Stimulated activated CD8-positive, alpha-beta memory T cell treated with anti-CD3 and anti-CD28 coated beads, Interleukin-12 subunit alpha, Interleukin-12 subunit beta, amount 100 ng/mL, for 4 hours (primary cell): ENCODE data around the gene ZBTB2.
"Not testable (repeated sequence)": the region's sequence is repeated elsewhere in the genome, so short reads cannot be mapped to it uniquely, and the experiment has no call there.

Experiments
- DNase-seq: peaks from one replicate; pipeline ENCODE4 v3.0.0-alpha.2; 2020; ENCODE audit warnings: low read depth

The ZBTB2 gene

DNA sequence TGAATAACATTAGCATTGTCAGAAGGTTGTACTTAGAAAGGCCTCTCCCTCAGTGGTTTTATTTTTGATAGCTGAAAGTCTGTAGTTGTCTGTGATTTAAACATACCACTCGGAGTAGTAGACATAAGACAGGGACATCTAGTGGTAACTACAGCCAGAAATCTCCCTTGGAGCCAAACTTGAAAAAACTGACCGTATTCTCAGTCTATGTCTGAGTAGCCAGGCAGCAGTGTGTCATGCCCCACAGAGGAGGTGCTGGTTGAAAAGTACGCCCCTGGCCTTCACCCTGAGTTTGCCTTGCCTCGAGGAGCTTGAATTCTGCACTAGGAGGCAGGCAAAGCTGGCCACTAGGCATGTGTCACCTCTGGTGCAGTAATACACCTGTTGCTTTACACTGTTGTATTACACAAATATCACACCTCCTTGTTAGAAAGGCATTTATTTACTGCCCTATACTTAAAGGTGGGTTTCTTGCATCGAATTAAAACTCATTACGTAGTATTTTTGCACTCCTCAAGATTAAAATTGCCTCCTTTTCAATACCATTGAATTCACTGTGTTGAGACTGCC is 20.8 kb downstream of the ZBTB2 start:
- DNase-seq = no peak

DNA sequence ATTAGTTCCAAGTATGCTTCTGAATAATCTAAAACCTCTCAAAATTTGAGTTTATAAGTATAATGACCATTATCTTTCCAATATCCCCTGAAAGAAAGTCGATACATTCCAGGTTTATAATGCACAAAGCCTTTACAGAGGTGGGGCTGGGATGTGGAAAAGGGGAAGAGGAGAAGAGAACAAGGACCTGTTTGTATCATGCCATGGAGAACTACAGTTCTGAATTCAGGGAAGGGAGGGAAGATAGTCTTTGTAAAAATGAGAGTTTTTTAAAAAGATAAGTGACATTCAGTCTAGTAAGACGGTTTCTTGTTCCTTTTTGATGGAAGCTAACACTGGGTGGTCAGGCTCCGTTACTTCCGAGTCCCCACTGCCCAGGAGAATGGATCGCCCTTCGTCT is 26.1 kb downstream of the ZBTB2 start:
- DNase-seq = no peak

DNA sequence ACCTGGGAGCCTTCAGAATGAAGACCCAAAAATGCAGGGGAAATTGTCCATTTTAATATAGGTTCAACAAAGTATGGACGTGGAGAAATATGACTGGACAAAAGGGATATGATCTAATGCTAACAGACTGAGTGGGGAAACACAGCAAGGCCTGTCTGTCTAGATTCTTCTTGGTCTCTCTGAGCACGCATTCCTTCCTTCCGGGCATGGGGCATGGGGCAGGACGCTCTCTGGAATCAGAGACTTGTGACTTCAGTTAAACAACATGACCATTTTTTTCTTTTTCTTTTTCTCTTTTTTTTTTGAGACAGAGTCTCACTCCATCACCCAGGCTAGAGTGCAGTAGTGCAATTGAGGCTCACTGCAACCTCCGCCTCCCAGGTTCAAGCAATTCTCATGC is 31.9 kb downstream of the ZBTB2 start:
- no peak for DNase-seq

DNA sequence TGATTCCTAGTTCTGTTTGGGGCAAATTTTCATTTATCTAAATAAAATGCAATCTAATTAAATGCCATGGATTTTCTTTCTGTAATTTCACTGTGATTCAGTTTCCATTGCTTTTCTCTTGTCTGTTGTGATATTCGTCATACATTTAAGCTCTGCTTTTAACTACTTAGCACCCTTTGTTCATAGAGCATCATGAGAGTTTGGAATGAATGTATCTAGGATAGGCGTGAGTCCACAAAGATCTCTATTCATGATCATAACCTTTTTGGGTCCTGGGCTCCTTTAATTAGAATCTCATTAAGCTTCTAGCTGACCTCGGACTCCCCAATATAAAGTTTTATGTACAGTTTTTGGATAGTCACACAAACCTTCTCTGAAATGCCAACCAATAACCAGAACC is 32.9 kb downstream of the ZBTB2 start:
- DNase-seq = no peak

DNA sequence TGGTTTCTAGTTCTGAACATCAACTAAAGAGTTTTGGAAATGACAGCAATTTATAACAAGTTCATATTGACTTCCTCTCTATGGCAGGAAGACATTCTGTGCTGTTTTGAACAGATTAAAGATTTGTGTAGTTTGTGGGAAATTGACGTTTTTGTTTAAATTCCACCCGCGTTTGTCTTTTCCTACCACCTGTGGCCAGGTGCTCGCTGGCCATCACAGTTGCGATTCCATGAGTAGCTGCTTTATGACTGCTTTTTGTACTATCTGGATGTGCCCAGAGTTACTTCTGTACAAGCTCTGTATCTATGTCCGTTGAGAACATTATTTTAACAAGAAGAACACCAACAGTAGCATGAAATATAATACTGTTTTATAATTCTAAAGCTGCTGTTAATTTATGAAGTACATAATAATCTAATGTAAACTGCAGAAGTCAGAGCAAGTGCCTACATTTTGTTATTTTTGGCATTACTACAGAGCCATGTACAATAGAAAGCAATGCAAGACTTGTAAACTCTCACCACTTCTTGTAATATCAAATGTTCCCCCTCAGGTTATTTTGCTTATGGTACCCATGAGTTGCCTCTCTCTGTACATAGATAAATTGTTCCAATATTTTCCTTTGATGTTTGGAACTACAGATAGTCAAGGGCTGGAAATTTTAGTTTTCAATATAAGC is 33.5 kb downstream of the ZBTB2 start:
- DNase-seq = no peak

DNA sequence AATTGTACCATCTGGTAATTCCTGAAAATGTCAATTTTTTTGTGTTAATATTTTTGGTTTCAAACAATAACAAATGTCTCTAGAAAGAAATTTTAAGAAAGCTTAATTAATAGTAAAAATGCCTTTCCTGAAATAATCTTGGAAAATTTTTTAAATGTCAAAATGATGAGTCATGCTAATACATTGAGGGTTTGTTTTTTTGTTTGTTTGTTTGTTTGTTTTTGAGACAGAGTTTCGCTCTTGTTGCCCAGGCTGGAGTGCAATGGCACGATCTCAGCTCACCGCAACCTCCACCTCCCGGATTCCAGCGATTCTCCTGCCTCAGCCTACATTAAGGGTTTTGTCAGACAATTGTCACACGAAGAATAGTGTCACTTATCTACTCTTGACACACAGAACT is 34.4 kb downstream of the ZBTB2 start:
- not testable (repeated sequence) for DNase-seq

DNA sequence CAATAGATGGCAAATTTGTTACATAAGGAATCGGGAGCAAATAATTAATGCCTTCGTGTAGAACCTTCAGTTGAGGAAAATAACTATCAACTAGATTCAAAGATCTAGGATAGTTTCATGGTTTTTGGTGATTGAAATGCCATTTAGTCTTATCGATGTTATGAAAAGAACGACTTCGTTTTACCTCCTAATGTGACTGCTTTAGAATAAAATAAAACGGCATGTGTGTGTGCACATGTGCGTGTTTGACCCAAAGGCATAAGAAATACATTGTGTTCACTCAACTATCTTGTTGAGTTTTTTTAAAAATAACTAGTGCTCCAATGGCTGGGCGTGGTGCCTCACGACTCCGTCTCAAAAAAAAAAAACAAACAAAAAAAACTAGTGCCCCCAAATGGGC is 37.6 kb downstream of the ZBTB2 start:
- no peak for DNase-seq

DNA sequence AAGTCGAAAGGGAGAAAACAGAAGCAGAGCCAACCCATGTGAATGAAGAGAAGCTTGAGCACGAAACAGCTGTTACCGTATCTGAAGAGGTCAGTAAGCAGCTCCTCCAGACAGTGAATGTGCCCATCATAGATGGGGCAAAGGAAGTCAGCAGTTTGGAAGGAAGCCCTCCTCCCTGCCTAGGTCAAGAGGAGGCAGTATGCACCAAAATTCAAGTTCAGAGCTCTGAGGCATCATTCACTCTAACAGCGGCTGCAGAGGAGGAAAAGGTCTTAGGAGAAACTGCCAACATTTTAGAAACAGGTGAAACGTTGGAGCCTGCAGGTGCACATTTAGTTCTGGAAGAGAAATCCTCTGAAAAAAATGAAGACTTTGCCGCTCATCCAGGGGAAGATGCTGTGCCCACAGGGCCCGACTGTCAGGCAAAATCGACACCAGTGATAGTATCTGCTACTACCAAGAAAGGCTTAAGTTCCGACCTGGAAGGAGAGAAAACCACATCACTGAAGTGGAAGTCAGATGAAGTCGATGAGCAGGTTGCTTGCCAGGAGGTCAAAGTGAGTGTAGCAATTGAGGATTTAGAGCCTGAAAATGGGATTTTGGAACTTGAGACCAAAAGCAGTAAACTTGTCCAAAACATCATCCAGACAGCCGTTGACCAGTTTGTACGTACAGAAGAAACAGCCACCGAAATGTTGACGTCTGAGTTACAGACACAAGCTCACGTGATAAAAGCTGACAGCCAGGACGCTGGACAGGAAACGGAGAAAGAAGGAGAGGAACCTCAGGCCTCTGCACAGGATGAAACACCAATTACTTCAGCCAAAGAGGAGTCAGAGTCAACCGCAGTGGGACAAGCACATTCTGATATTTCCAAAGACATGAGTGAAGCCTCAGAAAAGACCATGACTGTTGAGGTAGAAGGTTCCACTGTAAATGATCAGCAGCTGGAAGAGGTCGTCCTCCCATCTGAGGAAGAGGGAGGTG is 38.7 kb downstream of the ZBTB2 start:
- no peak for DNase-seq

DNA sequence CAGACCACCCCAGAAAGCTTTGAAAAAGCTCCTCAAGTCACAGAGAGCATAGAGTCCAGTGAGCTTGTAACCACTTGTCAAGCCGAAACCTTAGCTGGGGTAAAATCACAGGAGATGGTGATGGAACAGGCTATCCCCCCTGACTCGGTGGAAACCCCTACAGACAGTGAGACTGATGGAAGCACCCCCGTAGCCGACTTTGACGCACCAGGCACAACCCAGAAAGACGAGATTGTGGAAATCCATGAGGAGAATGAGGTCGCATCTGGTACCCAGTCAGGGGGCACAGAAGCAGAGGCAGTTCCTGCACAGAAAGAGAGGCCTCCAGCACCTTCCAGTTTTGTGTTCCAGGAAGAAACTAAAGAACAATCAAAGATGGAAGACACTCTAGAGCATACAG is 39.6 kb downstream of the ZBTB2 start:
- no peak for DNase-seq

DNA sequence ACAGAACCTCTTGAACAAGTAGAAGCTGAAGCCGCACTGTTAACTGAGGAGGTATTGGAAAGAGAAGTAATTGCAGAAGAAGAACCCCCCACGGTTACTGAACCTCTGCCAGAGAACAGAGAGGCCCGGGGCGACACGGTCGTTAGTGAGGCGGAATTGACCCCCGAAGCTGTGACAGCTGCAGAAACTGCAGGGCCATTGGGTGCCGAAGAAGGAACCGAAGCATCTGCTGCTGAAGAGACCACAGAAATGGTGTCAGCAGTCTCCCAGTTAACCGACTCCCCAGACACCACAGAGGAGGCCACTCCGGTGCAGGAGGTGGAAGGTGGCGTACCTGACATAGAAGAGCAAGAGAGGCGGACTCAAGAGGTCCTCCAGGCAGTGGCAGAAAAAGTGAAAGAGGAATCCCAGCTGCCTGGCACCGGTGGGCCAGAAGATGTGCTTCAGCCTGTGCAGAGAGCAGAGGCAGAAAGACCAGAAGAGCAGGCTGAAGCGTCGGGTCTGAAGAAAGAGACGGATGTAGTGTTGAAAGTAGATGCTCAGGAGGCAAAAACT is 40.1 kb downstream of the ZBTB2 start:
- DNase-seq = no peak

DNA sequence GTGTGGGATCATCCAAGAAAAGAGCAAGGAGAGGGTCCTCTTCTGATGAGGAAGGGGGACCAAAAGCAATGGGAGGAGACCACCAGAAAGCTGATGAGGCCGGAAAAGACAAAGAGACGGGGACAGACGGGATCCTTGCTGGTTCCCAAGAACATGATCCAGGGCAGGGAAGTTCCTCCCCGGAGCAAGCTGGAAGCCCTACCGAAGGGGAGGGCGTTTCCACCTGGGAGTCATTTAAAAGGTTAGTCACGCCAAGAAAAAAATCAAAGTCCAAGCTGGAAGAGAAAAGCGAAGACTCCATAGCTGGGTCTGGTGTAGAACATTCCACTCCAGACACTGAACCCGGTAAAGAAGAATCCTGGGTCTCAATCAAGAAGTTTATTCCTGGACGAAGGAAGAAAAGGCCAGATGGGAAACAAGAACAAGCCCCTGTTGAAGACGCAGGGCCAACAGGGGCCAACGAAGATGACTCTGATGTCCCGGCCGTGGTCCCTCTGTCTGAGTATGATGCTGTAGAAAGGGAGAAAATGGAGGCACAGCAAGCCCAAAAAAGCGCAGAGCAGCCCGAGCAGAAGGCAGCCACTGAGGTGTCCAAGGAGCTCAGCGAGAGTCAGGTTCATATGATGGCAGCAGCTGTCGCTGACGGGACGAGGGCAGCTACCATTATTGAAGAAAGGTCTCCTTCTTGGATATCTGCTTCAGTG is 40.8 kb downstream of the ZBTB2 start:
- DNase-seq = no peak

DNA sequence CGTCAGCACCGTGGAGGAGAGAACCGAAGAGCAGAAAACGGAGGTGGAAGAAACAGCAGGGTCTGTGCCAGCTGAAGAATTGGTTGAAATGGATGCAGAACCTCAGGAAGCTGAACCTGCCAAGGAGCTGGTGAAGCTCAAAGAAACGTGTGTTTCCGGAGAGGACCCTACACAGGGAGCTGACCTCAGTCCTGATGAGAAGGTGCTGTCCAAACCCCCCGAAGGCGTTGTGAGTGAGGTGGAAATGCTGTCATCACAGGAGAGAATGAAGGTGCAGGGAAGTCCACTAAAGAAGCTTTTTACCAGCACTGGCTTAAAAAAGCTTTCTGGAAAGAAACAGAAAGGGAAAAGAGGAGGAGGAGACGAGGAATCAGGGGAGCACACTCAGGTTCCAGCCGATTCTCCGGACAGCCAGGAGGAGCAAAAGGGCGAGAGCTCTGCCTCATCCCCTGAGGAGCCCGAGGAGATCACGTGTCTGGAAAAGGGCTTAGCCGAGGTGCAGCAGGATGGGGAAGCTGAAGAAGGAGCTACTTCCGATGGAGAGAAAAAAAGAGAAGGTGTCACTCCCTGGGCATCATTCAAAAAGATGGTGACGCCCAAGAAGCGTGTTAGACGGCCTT is 41.6 kb downstream of the ZBTB2 start:
- DNase-seq = no peak

DNA sequence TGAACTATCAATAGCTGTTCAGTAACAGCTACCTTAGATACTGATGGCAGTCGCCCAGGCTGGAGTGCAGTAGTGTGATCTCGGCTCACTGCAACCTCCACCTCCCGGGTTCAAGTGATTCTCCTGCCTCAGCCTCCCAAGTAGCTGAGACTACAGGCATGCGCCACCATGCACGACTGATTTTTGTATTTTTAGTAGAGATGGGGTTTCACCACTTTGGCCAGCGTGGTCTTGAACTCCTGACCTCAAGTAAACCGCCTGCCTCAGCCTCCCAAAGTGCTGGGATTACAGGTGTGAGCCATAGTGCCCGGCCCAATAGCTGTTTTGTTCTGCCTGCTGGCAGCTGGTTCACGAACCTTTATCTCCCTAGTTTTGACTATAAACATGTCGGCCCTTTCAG is 48.6 kb downstream of the ZBTB2 start:
- DNase-seq = not testable (repeated sequence)

DNA sequence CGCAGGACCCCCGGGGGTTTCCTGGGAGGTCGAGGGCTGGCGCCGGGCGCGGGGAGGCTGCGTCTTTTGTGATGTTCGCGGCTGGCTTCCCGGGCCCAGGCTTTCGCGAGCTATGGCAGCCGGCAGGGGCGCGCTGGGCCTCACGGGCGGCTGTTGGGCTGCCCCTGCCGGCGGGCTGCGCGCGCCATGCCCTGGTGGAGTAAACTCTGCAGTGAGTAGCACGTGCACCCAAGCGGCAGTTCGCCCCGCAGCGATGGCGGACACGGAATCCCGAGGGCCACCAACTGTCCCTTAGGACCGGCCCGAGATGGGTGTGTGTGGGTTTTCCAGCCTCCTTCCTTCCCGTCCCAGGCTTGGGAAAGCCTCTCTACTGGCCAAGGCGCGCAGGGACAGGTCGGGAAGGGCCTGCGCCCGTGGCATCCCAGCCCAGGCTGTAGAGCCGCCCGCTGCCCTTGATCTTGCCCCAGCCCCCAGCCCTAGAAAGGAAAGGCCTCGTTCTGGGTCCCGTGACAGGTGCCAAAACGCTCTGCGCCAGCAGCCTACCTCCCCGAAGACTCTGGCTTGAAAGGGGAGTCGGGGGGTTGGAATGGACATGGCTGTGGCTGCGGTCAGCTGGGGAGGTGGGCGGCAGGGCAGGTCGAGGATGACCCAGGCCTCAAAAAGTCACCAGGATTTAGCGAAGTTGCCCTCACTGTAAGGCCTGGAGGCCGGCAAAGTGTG is 49.7 kb downstream of the ZBTB2 start:
- DNase-seq = no peak

DNA sequence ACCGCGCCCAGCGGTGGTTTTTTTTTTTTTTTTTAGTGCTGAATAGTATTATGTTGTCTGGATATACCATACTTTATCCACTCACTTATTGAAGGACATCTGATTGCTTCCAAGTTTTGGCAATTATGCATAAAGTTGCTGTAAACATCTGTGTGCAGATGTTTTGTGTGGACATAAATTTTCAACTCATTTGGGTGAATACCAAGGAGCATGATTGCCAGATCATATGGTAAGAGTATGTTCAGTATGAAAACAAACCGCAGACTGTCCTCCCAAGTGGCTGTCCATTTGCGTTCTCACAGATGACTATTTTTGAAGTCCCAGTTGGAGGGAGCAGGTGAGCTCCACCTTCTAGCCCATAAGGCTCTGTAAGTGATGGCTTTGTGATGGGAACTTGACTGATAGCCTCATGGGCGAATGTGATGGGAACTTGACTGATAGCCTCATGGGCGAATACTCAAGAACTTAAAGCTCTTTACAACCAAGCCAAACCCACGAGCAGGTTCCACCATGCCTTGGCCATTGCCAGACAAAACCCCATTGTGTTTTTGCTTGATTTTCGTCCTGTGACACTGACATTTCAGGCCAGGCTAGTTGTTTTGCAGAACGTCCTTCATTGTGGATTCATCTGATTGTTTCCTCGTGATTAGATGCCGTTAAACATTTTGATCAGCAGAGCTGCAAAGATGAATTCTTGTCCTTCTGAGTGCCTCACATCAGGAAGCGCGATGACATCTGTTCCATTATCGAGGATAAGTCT is 51.0 kb downstream of the ZBTB2 start:
- DNase-seq = no peak

DNA sequence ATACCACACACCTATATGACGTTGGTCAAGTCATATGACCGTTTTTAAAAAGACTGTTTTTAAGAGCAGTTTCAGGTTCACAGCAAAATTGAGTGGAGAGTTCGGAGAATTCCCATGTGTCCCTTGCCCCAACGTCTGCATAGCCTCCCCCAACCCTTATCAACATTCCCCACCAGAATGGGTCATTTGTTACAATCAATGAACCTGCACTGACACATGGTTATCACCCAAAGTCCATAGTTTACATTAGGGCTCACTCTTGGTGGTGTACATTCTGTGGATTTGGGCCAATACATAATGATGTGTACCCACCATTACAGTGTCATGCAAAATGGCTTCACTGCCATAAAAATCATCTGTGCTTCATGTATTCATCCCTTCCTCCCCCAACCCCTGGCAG is 52.0 kb downstream of the ZBTB2 start:
- no peak for DNase-seq

DNA sequence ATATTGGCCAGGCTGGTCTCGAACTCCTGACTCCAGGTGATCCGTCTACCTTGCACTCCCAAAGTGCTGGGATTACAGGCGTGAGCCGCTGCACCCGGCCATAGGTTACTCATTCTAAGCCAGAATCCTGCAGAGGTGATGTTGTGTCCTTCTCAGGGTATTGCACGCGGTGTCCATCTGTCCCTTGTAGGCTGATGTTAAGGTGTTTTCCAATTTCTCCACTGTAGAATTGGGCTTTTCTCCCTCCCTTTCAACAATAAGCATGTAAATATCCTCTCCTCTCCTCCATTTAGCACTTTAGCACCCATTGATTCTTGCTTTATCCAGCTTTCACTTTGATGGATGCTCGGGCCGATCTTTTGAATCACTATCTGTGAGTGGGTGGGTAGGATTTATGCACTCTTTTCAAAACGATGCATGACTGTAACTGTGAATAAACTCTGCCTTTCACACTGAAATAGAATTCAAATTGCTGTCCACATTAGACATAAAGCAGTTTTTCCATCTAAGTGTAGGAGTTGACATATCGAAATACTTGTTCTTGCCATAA is 52.6 kb downstream of the ZBTB2 start:
- no peak for DNase-seq

DNA sequence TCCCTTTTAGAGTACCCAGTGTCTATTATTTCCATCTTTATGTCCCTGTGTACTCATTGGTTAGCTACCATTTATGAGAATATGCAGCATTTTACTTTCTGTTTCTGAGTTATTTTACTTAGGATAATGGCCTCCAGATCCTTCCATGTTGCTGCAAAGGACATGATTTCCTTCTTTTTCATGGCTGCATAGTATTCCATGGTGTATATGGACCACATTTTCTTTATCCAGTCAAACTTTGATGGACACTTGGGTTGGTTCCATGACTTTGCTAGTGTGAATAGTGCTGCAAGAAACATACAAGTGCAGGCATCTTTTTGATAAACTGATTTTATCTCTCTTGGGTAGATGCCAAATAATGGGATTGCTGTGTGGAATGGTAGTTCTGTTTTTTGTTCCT is 55.4 kb downstream of the ZBTB2 start:
- no peak for DNase-seq

DNA sequence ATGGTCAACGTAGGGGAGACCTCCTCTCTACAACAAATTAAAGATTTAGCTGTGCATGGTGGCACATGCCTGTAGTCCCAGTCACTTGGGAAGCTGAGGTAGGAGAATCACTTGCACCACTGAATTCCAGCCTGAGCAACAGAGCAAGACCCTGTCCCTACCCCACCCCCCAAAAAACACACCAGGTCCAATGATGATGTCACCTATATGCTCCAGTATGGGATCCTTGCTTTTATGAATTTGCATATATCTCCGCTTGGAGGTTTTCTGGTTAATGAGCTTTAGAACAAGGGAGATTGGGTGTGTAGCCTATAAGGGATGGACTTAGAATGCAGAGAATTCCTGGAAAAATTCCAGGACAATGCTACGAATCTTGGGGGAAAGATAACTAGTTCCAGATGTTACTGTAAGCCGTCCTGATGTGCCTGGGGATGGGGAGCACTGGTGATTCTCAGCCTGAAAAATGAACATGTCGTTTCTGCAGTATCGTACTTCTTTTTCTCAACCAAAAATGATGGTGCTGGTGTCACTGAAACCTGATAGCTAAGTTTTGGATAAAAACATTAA is 61.1 kb downstream of the ZBTB2 start:
- no peak for DNase-seq

DNA sequence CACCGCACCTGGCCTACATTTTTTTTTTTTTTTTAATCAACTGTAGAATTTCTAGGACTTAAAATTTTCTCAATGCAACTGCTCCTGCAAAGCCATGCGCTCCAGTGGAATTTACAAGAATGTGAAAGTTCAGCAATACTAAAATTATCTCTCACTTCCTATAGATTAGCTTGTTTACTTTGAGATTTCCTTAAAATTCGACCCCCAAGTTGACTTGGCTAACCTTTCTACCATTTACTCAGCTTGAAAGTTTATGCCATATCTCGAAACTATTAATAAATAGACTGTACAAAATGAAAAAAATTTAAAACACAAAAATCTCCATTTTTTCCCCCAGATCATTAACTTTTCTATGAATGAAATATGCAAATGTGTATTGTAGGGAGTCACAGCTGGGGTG is 64.3 kb downstream of the ZBTB2 start:
- DNase-seq = no peak
